Colonic mucosa (tissue), 4 donors: ENCODE measurements around the gene ZDHHC14. TPM values are rescaled to one million over a fixed set of nuclear protein-coding genes. Genes with fewer than 3 reads are reported as not detected.

Source experiments
- DNase-seq: peaks from one replicate; pipeline ENCODE4 v3.0.0-alpha.2; 2020
- H3K27ac ChIP-seq: fragments of 200-600 bp; one replicate; pipeline ENCODE4 v1.8.0; 2021
- H3K27me3 ChIP-seq: fragments of 200-600 bp; one replicate; pipeline ENCODE4 v1.8.0; 2021
- H3K36me3 ChIP-seq: fragments of 200-600 bp; one replicate; pipeline ENCODE4 v1.8.0; 2021
- H3K4me1 ChIP-seq: fragments of 200-600 bp; one replicate; pipeline ENCODE4 v1.8.0; 2021; ENCODE audit warnings: mild to moderate bottlenecking
- H3K4me3 ChIP-seq: fragments of 200-600 bp; one replicate; pipeline ENCODE4 v1.8.0; 2021
- H3K9ac ChIP-seq, 2 donors: one replicate each; pipeline ENCODE4 v1.7.0; 2013; ENCODE audit warnings: control low read depth in 2 of 2, low read depth in 2 of 2, low read length in 2 of 2
- H3K9me3 ChIP-seq: fragments of 200-600 bp; one replicate; pipeline ENCODE4 v1.8.0; 2021
- intact Hi-C: fragments of 100-400 bp; cut with DNase I; formaldehyde crosslinking; loops from one replicate; pipeline ENCODE4 v1.14.1; 2022
- total RNA-seq, 2 donors: library from RNA; stranded (reverse); fragmentation: NEBNext Ultra II Directional in 1 of 2; extraction: Animal tissue kit (Norgen Biotek cat#: 25700) in 1 of 2; gene quantifications; one replicate each; pipeline ENCODE4 v1.2.1, GENCODE V29; 2021
- TF ChIP-seq, protein P1 (sequence below): fragments of 200-600 bp; IDR thresholded peaks from one replicate; pipeline ENCODE4 v1.8.0; 2022; ENCODE audit warnings: antibody characterized with exemption, mild to moderate bottlenecking
- donor health status: healthy.
- donor health status: DM: no; HTN: no; CAD: no.
- donor health status: DM: no; HTN: no; CAD: no.

Gene ZDHHC14
- total RNA-seq, 2 donors from 2014 or later, result 8.4 to 11.4 TPM

DNA sequence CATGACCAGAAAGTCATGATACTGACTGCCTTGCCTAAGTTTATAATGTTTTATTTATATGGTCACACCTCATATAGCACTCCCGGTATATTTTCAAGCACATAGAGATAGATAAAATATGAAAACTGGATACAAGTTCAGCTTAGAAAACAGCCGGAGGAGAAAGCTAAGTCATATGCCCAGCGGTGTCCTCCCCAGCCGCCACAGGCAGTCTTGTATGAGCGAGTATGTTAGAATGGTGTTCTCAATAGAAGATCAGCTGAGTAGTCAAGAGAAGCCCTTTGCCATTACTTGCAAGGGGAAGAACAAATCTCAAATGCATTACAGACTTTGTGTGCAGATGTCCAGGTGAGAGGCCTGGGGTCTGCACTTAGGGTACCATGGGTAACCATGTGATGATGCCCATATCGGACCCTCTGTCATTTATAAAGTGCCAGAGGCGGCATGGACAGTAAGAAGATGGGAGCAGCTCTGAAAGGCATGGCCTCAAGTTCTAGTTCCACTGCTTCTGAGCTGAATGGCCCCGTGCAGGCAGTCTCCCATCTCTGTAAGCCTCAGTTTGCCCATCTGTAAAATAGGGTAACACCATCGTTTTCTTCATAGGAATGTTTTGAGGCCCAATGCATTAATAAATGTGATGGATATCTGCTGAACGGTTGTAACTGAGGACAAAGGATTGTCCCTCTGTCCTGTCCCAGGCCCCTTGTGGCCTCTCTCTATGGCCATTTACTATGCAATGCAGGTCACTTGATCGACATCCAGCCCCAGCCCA is 246.4 kb downstream of the ZDHHC14 start:
- H3K9me3 ChIP-seq, result no peaks in the 10 kb centered on the region
- H3K9ac ChIP-seq, result no peak overlapping the region
- H3K4me1 ChIP-seq, result no peaks in the 10 kb centered on the region
- no peaks in the 10 kb centered on the region for H3K27me3 ChIP-seq
- TF ChIP-seq, protein P1, sequence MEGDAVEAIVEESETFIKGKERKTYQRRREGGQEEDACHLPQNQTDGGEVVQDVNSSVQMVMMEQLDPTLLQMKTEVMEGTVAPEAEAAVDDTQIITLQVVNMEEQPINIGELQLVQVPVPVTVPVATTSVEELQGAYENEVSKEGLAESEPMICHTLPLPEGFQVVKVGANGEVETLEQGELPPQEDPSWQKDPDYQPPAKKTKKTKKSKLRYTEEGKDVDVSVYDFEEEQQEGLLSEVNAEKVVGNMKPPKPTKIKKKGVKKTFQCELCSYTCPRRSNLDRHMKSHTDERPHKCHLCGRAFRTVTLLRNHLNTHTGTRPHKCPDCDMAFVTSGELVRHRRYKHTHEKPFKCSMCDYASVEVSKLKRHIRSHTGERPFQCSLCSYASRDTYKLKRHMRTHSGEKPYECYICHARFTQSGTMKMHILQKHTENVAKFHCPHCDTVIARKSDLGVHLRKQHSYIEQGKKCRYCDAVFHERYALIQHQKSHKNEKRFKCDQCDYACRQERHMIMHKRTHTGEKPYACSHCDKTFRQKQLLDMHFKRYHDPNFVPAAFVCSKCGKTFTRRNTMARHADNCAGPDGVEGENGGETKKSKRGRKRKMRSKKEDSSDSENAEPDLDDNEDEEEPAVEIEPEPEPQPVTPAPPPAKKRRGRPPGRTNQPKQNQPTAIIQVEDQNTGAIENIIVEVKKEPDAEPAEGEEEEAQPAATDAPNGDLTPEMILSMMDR, result no peak
- H3K36me3 ChIP-seq, result no peaks in the 10 kb centered on the region
- H3K27ac ChIP-seq, result no peak overlapping the region
- no peak overlapping the region for H3K4me3 ChIP-seq
- intact Hi-C loops, result no loop called here
- DNase-seq, result no peak

DNA sequence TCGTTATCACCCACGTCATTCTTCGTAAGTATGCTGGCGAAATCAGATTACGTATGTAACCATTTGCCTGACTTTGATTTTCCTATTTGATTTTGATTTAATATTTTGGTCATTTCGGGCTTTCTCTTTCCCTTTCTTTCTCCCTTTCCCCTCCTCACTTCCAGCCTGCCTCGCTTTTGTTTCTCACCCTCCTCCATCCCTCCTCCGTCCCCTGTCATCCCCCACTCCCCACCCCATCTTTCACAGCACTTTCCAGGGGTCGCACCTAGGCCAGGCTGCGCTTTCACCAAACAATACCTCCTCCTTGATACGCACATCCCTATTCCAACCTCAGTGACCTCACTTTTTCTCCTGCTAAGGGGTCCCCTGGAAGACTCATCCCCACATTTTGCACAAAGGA is 247.5 kb downstream of the ZDHHC14 start:
- no peak overlapping the region for H3K27ac ChIP-seq
- TF ChIP-seq, protein P1, result no peak
- H3K9ac ChIP-seq, result no peak overlapping the region
- no peaks in the 10 kb centered on the region for H3K4me1 ChIP-seq
- intact Hi-C loops, result no loop called here
- H3K27me3 ChIP-seq, result no peaks in the 10 kb centered on the region
- H3K4me3 ChIP-seq, result no peak overlapping the region
- H3K9me3 ChIP-seq, result no peaks in the 10 kb centered on the region
- DNase-seq, result no peak
- H3K36me3 ChIP-seq, result no peaks in the 10 kb centered on the region

DNA sequence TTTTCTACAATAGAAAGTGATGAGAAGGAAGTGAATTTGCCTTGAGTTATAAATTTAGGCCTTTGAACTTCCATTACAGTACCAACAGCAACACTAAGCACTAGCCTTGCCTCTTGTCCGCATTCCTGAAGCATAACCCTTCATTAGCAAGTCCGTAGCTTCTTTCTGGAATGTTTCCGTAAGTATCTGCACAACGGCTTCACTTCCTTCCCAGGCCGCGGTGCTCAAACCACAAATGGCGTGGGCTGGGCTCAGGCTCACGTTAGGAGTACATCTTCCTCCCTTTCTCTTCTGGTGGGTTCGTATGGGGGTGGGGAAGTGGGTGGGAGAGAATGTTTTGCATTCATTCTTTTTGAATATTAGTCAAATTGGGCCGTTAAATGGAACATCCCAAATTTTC is 248.2 kb downstream of the ZDHHC14 start:
- Histone ChIP-seq H3K9ac (no peak overlapping the region), H3K27ac (no peak overlapping the region), H3K36me3 (no peaks in the 10 kb centered on the region), H3K4me3 (no peak overlapping the region), H3K27me3 (no peaks in the 10 kb centered on the region), H3K9me3 (no peaks in the 10 kb centered on the region), H3K4me1 (no peaks in the 10 kb centered on the region)
- no peak for DNase-seq
- intact Hi-C loops, result no loop called here
- TF ChIP-seq, protein P1, result no peak

DNA sequence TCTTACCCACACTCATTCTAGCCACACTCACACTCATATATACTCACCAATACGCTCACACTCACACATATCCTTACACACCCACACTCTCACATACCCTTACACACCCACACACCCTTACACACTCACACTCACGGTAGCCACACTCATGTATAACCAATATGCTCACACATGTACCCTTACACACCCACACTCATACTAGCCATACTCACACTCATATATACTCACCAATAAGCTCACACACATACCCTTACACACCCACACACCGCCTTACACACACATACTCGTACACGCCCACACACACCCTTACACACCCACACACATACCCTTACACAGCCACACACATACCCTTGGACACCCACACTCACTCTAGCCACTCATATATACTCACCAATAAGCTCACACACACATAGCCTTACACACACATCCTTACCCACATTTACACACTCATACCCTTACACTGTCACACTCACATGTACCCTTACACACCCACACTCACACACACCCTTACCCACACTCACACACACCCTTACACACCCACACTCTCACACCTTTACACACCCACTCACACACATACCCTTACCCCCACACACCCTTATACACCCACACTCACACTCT is 249.6 kb downstream of the ZDHHC14 start:
- Histone ChIP-seq H3K36me3 (no peaks in the 10 kb centered on the region), H3K27ac (no peak overlapping the region), H3K4me1 (no peaks in the 10 kb centered on the region), H3K27me3 (no peaks in the 10 kb centered on the region), H3K9me3 (no peaks in the 10 kb centered on the region), H3K4me3 (no peak overlapping the region), H3K9ac (no peak overlapping the region)
- intact Hi-C loops, result no loop called here
- no peak for DNase-seq
- TF ChIP-seq, protein P1, result no peak

DNA sequence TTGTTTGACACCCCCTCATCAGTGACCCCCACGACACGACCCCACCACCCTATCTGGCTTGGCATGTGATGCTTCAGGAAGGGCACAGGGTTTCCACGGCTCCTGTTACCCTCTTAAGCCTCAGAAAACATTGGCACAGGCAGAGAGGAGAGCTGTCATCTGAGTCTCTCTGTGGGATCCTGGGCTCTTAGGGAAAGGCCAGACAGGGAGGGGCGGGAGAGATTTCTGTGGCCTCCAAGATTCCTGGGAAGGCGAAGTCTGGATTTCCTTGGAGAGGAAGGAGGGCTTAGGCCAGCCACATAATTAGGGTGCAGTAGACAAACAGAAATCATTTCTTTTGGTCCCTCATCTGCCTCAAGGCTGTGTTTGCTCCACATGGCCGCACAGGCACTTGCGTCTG is 250.4 kb downstream of the ZDHHC14 start:
- no peak overlapping the region for H3K27ac ChIP-seq
- no peaks in the 10 kb centered on the region for H3K27me3 ChIP-seq
- H3K9ac ChIP-seq, result no peak overlapping the region
- H3K4me1 ChIP-seq, result no peaks in the 10 kb centered on the region
- H3K9me3 ChIP-seq, result no peaks in the 10 kb centered on the region
- TF ChIP-seq, protein P1, result no peak
- no peaks in the 10 kb centered on the region for H3K36me3 ChIP-seq
- no peak overlapping the region for H3K4me3 ChIP-seq
- no peak for DNase-seq
- intact Hi-C loops, result no loop called here
